HAP-1 (cell line): ENCODE data around the gene LTBR.

ENCODE experiments used
- DNase-seq, 2 experiments: peaks; one replicate each; pipeline ENCODE4 v3.0.0-alpha.2; 2016 to 2020; ENCODE audit warnings: low spot score in 2 of 2
- H3K27me3 ChIP-seq: fragments of 250-450 bp; sonication (Bioruptor Pico); 2 replicates; pipeline ENCODE4 v1.5.1; 2020; ENCODE audit warnings: low read depth, mild to moderate bottlenecking, moderate library complexity
- H3K36me3 ChIP-seq: fragments of 250-450 bp; sonication (Bioruptor Pico); replicated peaks from 2 replicates; pipeline ENCODE4 v1.5.1; 2020; ENCODE audit warnings: mild to moderate bottlenecking
- H3K4me1 ChIP-seq: fragments of 250-450 bp; sonication (Bioruptor Pico); 2 replicates; pipeline ENCODE4 v1.5.1; 2020; ENCODE audit warnings: mild to moderate bottlenecking
- H3K4me3 ChIP-seq: fragments of 250-450 bp; sonication (Bioruptor Pico); 2 replicates; pipeline ENCODE4 v1.5.1; 2020; ENCODE audit warnings: mild to moderate bottlenecking, moderate library complexity
- H3K9me3 ChIP-seq: fragments of 250-450 bp; sonication (Bioruptor Pico); 2 replicates; pipeline ENCODE4 v1.5.1; 2020; ENCODE audit warnings: mild to moderate bottlenecking, moderate library complexity
- in situ Hi-C: fragments of 300-500 bp; cut with MboI; formaldehyde crosslinking; loops from 3 replicates; pipeline ENCODE4 v1.14.3; 2020; ENCODE audit warnings: low sequenced_read_pairs, inconsistent platforms, mixed read lengths

The LTBR gene

GRCh38 chr12:6368906-6369525, 14.9 kb upstream of the LTBR start:
- Histone ChIP-seq H3K9me3 (no peaks in the 10 kb centered on the region), H3K27me3 (no peaks in the 10 kb centered on the region), H3K36me3 (no peaks in the 10 kb centered on the region), H3K4me1 (peaks cover 11% of the 10 kb centered on the region), H3K4me3 (no peak overlapping the region)
- in situ Hi-C loops: no loop called here
- DNase-seq: no peak

- no peaks in the 10 kb centered on the region for H3K27me3 ChIP-seq
- H3K4me3 ChIP-seq: no peak overlapping the region
- H3K9me3 ChIP-seq: no peaks in the 10 kb centered on the region
- no peaks in the 10 kb centered on the region for H3K36me3 ChIP-seq
- peaks cover 11% of the 10 kb centered on the region for H3K4me1 ChIP-seq
- DNase-seq: no peak
- in situ Hi-C loops: no loop called here
Observed at GRCh38 chr12:6369916-6370575, 13.9 kb upstream of the LTBR start.

- Histone ChIP-seq H3K36me3 (no peaks in the 10 kb centered on the region), H3K27me3 (no peaks in the 10 kb centered on the region), H3K4me1 (peaks cover 11% of the 10 kb centered on the region), H3K4me3 (no peak overlapping the region), H3K9me3 (no peaks in the 10 kb centered on the region)
- in situ Hi-C loops: no loop called here
- DNase-seq: no peak
Observed at GRCh38 chr12:6370576-6370935, 13.4 kb upstream of the LTBR start.

- peaks cover 11% of the 10 kb centered on the region for H3K4me1 ChIP-seq
- peak in 1 of 2 experiments; percentile 64 for DNase-seq
- H3K27me3 ChIP-seq: no peaks in the 10 kb centered on the region
- no peaks in the 10 kb centered on the region for H3K9me3 ChIP-seq
- H3K4me3 ChIP-seq: no peak overlapping the region
- H3K36me3 ChIP-seq: no peaks in the 10 kb centered on the region
- in situ Hi-C loops: no loop called here
Observed at GRCh38 chr12:6370994-6371754, 12.8 kb upstream of the LTBR start.

- Histone ChIP-seq H3K9me3 (no peaks in the 10 kb centered on the region), H3K4me1 (peaks cover 11% of the 10 kb centered on the region), H3K4me3 (no peak overlapping the region), H3K27me3 (no peaks in the 10 kb centered on the region), H3K36me3 (no peaks in the 10 kb centered on the region)
- DNase-seq: peak in 1 of 2 experiments; percentile 36
- in situ Hi-C loops: no loop called here
Observed at GRCh38 chr12:6372403-6373003, 11.5 kb upstream of the LTBR start.

- H3K4me3 ChIP-seq: no peak overlapping the region
- peaks cover 11% of the 10 kb centered on the region for H3K4me1 ChIP-seq
- no peak for DNase-seq
- H3K36me3 ChIP-seq: no peaks in the 10 kb centered on the region
- no peaks in the 10 kb centered on the region for H3K9me3 ChIP-seq
- in situ Hi-C loops: no loop called here
- no peaks in the 10 kb centered on the region for H3K27me3 ChIP-seq
Observed at GRCh38 chr12:6373022-6373787, 10.8 kb upstream of the LTBR start.

- Histone ChIP-seq H3K4me1 (peaks cover 11% of the 10 kb centered on the region), H3K4me3 (no peak overlapping the region)
Observed at GRCh38 chr12:6374028-6374785, 9.8 kb upstream of the LTBR start.

GRCh38 chr12:6374786-6375160, 9.2 kb upstream of the LTBR start:
- Histone ChIP-seq H3K4me1 (peaks cover 11% of the 10 kb centered on the region), H3K4me3 (no peak overlapping the region)
- in situ Hi-C loops: no loop called here

More at GRCh38 chr12:6374028-6374785, 9.8 kb upstream of the LTBR start:
- Histone ChIP-seq H3K36me3 (no peaks in the 10 kb centered on the region), H3K27me3 (no peaks in the 10 kb centered on the region), H3K9me3 (no peaks in the 10 kb centered on the region)
- in situ Hi-C loops: no loop called here
- no peak for DNase-seq

GRCh38 chr12:6375269-6376078, 8.5 kb upstream of the LTBR start, which contains the start of gene SCNN1A:
Gene SCNN1A (minus strand): TSS chr12:6375563. CDS start chr12:6374783, 780 bp downstream.
- Histone ChIP-seq H3K9me3 (no peaks in the 10 kb centered on the region), H3K27me3 (no peaks in the 10 kb centered on the region), H3K4me1 (peaks cover 11% of the 10 kb centered on the region), H3K36me3 (no peaks in the 10 kb centered on the region), H3K4me3 (no peak within 1 kb of the TSS)
- no peak for DNase-seq
- in situ Hi-C loops: no loop called here

More at GRCh38 chr12:6374786-6375160, 9.2 kb upstream of the LTBR start:
- no peaks in the 10 kb centered on the region for H3K27me3 ChIP-seq
- no peaks in the 10 kb centered on the region for H3K36me3 ChIP-seq
- no peak for DNase-seq
- no peaks in the 10 kb centered on the region for H3K9me3 ChIP-seq

- DNase-seq: peak; percentile 53 to 68
- in situ Hi-C loops: no loop called here
- Histone ChIP-seq H3K4me3 (no peak overlapping the region), H3K36me3 (no peaks in the 10 kb centered on the region), H3K27me3 (no peaks in the 10 kb centered on the region), H3K4me1 (peaks cover 8% of the 10 kb centered on the region), H3K9me3 (no peaks in the 10 kb centered on the region)
Observed at GRCh38 chr12:6376079-6376869, 7.7 kb upstream of the LTBR start.

- Histone ChIP-seq H3K9me3 (no peaks in the 10 kb centered on the region), H3K36me3 (no peaks in the 10 kb centered on the region), H3K4me3 (no peak overlapping the region), H3K27me3 (no peaks in the 10 kb centered on the region), H3K4me1 (peaks cover 7% of the 10 kb centered on the region)
- no peak for DNase-seq
- in situ Hi-C loops: no loop called here
Observed at GRCh38 chr12:6376870-6377666, 6.9 kb upstream of the LTBR start.
